NCI-H1694 (cell line): Measurements from ENCODE around the gene INPP5A.

Experiments
- DNase-seq: peaks from one replicate; lab custom pipeline; 2025; lab: John Stamatoyannopoulos, UW

Gene INPP5A

GRCh38 chr10:132628966-132629900 lies 91.6 kb downstream of the INPP5A start:
- no peak for DNase-seq

- DNase-seq, result no peak
Measured at GRCh38 chr10:132630156-132630555, 92.6 kb downstream of the INPP5A start.

GRCh38 chr10:132630666-132631337 lies 93.2 kb downstream of the INPP5A start:
- DNase-seq, result no peak

GRCh38 chr10:132631338-132631735 lies 93.8 kb downstream of the INPP5A start:
- DNase-seq, result no peak

- no peak for DNase-seq
Measured at GRCh38 chr10:132632091-132632561, 94.5 kb downstream of the INPP5A start.

GRCh38 chr10:132632851-132633684 lies 95.5 kb downstream of the INPP5A start:
- DNase-seq, result no peak

GRCh38 chr10:132634241-132634946 lies 96.8 kb downstream of the INPP5A start:
- no peak for DNase-seq

GRCh38 chr10:132634947-132635271 lies 97.3 kb downstream of the INPP5A start:
- DNase-seq, result no peak

- DNase-seq, result no peak
Measured at GRCh38 chr10:132636358-132636757, 98.8 kb downstream of the INPP5A start.

GRCh38 chr10:132637477-132638129 lies 100.0 kb downstream of the INPP5A start:
- peak; percentile 15 for DNase-seq

- no peak for DNase-seq
Measured at GRCh38 chr10:132638130-132638515, 100.5 kb downstream of the INPP5A start.

GRCh38 chr10:132639470-132639869 lies 101.9 kb downstream of the INPP5A start:
- DNase-seq, result no peak

- no peak for DNase-seq
Measured at GRCh38 chr10:132640326-132641125, 102.9 kb downstream of the INPP5A start.

- DNase-seq, result no peak
Measured at GRCh38 chr10:132641401-132641800, 103.8 kb downstream of the INPP5A start.

- no peak for DNase-seq
Measured at GRCh38 chr10:132641966-132642731, 104.6 kb downstream of the INPP5A start.

- no peak for DNase-seq
Measured at GRCh38 chr10:132642732-132643008, 105.1 kb downstream of the INPP5A start.

GRCh38 chr10:132643709-132644526 lies 106.3 kb downstream of the INPP5A start:
- DNase-seq, result no peak

- no peak for DNase-seq
Measured at GRCh38 chr10:132644527-132645246, 107.1 kb downstream of the INPP5A start.

GRCh38 chr10:132645247-132645530 lies 107.6 kb downstream of the INPP5A start:
- DNase-seq, result no peak
